ENCODE results near the gene TRIM58. TPM values are rescaled to one million over a fixed set of nuclear protein-coding genes. Genes with fewer than 3 reads are reported as not detected.

Gene TRIM58
- total and polyA plus RNA-seq, 8 donors = under 0.01 to 2.0 (median 0.19) TPM; not detected in 3

- H3K27ac ChIP-seq = no peak overlapping the region
Observed at GRCh38 chr1:247848346-247848745, 8.6 kb upstream of the TRIM58 start.

DNA sequence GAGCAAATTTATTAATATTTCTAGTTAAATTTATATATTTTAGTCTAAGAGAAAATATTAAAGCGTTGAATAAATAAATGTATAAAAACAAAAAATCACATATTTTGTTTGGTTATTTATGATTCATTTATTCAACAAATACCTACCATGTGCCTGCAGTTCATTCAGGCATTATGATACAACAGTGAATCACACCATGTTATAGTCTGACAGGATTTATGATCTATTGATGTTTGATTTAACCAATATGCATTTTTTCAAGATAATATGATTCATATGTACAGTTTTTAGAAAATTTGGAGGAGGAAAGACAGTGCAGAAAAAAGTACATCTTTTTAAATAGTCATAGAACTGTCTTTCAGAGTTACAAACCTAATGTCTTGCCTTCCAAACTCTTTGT is 7.4 kb upstream of the TRIM58 start:
- DNase-seq = no peak
- WGBS, 5 donors = 80 to 96% (median 86%) methylated on average over 1 of the region's 1 CpG
- no peak overlapping the region for H3K4me3 ChIP-seq
- peaks cover 0 to 6% (median 2%) of the 10 kb centered on the region in 4 donors for H3K9me3 ChIP-seq
- peaks cover 0 to 3% (median 0%) of the 10 kb centered on the region in 3 donors for H3K27me3 ChIP-seq
- H3K27ac ChIP-seq = no peak overlapping the region
- TF ChIP-seq, protein P1, sequence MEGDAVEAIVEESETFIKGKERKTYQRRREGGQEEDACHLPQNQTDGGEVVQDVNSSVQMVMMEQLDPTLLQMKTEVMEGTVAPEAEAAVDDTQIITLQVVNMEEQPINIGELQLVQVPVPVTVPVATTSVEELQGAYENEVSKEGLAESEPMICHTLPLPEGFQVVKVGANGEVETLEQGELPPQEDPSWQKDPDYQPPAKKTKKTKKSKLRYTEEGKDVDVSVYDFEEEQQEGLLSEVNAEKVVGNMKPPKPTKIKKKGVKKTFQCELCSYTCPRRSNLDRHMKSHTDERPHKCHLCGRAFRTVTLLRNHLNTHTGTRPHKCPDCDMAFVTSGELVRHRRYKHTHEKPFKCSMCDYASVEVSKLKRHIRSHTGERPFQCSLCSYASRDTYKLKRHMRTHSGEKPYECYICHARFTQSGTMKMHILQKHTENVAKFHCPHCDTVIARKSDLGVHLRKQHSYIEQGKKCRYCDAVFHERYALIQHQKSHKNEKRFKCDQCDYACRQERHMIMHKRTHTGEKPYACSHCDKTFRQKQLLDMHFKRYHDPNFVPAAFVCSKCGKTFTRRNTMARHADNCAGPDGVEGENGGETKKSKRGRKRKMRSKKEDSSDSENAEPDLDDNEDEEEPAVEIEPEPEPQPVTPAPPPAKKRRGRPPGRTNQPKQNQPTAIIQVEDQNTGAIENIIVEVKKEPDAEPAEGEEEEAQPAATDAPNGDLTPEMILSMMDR (IDR thresholded peaks at IDR 0.05) = no peak
- no peak for TF ChIP-seq EP300 (IDR thresholded peaks at IDR 0.05)
- no peak for TF ChIP-seq POLR2A (IDR thresholded peaks at IDR 0.05)
- TF ChIP-seq POLR2AphosphoS5 (IDR thresholded peaks at IDR 0.05) = no peak
- no peaks in the 10 kb centered on the region for H3K36me3 ChIP-seq
- H3K4me1 ChIP-seq = no peaks in the 10 kb centered on the region
- intact Hi-C loops (cut with DNase I; ENCODE audit: low total_unique reads) = no loop called here

More at GRCh38 chr1:247848346-247848745, 8.6 kb upstream of the TRIM58 start:
- peaks cover 0 to 6% (median 2%) of the 10 kb centered on the region in 4 donors for H3K9me3 ChIP-seq
- intact Hi-C loops (cut with DNase I; ENCODE audit: low total_unique reads) = no loop called here
- no peak overlapping the region for H3K4me3 ChIP-seq
- H3K4me1 ChIP-seq = no peaks in the 10 kb centered on the region
- TF ChIP-seq, protein P1 (IDR thresholded peaks at IDR 0.05) = no peak
- H3K27me3 ChIP-seq = peaks cover 0 to 3% (median 0%) of the 10 kb centered on the region in 3 donors
- DNase-seq = no peak
- no peaks in the 10 kb centered on the region for H3K36me3 ChIP-seq
- WGBS, 5 donors = 83 to 86% (median 84%) methylated on average over 7 of the region's 7 CpGs

GRCh38 chr1:247854899-247855545 is 2.0 kb upstream of the TRIM58 start:
- intact Hi-C loops (cut with DNase I; ENCODE audit: low total_unique reads) = no loop called here
- TF ChIP-seq EP300 (IDR thresholded peaks at IDR 0.05) (no peak), POLR2AphosphoS5 (IDR thresholded peaks at IDR 0.05) (no peak), POLR2A (IDR thresholded peaks at IDR 0.05) (no peak)
- TF ChIP-seq, protein P1 (IDR thresholded peaks at IDR 0.05) = no peak
- WGBS, 5 donors = 76 to 87% (median 83%) methylated on average over 14 of the region's 14 CpGs
- peaks cover 0 to 14% (median 8%) of the 10 kb centered on the region in 4 donors for H3K4me1 ChIP-seq
- no peak overlapping the region for H3K4me3 ChIP-seq
- peak in 1 of 2 donors; percentile 16 for DNase-seq
- peaks cover 0 to 16% (median 8%) of the 10 kb centered on the region in 4 donors for H3K9me3 ChIP-seq
- H3K36me3 ChIP-seq = no peaks in the 10 kb centered on the region
- peaks cover 0 to 41% (median 10%) of the 10 kb centered on the region in 3 donors for H3K27me3 ChIP-seq
- no peak overlapping the region for H3K27ac ChIP-seq

- H3K27ac ChIP-seq = no peak overlapping the region
- H3K4me3 ChIP-seq = no peak overlapping the region
- peaks cover 0 to 3% (median 0%) of the 10 kb centered on the region in 4 donors for H3K36me3 ChIP-seq
- peaks cover 0 to 48% (median 10%) of the 10 kb centered on the region in 3 donors for H3K27me3 ChIP-seq
- TF ChIP-seq, protein P1 (IDR thresholded peaks at IDR 0.05) = no peak
- TF ChIP-seq POLR2A (IDR thresholded peaks at IDR 0.05) (no peak), POLR2AphosphoS5 (IDR thresholded peaks at IDR 0.05) (no peak), EP300 (IDR thresholded peaks at IDR 0.05) (no peak)
- H3K4me1 ChIP-seq = peaks cover 0 to 14% (median 8%) of the 10 kb centered on the region in 4 donors
- 81 to 91% (median 85%) methylated on average over 4 of the region's 4 CpGs for WGBS, 5 donors
- peaks cover 0 to 16% (median 7%) of the 10 kb centered on the region in 4 donors for H3K9me3 ChIP-seq
- no peak for DNase-seq
- intact Hi-C loops (cut with DNase I; ENCODE audit: low total_unique reads) = no loop called here
Observed at GRCh38 chr1:247855911-247856310, 1.1 kb upstream of the TRIM58 start.
